K562 (cell line): ENCODE data around the gene SRCIN1. TPM values are rescaled to one million over a fixed set of nuclear protein-coding genes. Genes with fewer than 3 reads are reported as not detected.

Source experiments
- COPS2 ChIP-seq: fragments of 450-650 bp; conservative IDR thresholded peaks from 2 replicates; pipeline ENCODE4 v1.6.1; 2016; ENCODE audit warnings: mild to moderate bottlenecking, moderate library complexity
- CREM ChIP-seq: IDR thresholded peaks from 2 replicates; pipeline ENCODE4 v1.6.1; 2014; ENCODE audit warnings: antibody characterized with exemption, low read depth
- EP300 ChIP-seq: IDR thresholded peaks from 2 replicates; pipeline ENCODE4 v1.6.1; 2012; ENCODE audit warnings: low read length, improper control_type of control experiment
- FOSL1 ChIP-seq: fragments of 200-800 bp; sonication (Bioruptor generic); conservative IDR thresholded peaks from 2 replicates; pipeline ENCODE4 v1.6.1; 2016; ENCODE audit warnings: missing genetic modification characterization, missing compliant biosample characterization
- GATAD2A ChIP-seq: fragments of 450-650 bp; IDR thresholded peaks from 2 replicates; pipeline ENCODE4 v1.6.1; 2017
- HNRNPL ChIP-seq: fragments of 200-400 bp; formaldehyde crosslinking; IDR thresholded peaks from 2 replicates; pipeline ENCODE4 v1.6.1; 2017; ENCODE audit warnings: low read depth, mild to moderate bottlenecking, low read length
- KDM5B ChIP-seq: fragments of 200-600 bp; sonication (generic); IDR thresholded peaks from 2 replicates; pipeline ENCODE4 v1.6.1; 2012; ENCODE audit warnings: low read depth, mild to moderate bottlenecking, moderate library complexity, low read length, control low read depth, inconsistent platforms; ENCODE audit not compliant: insufficient replicate concordance
- KLF13 ChIP-seq: fragments of 450-650 bp; IDR thresholded peaks from 2 replicates; pipeline ENCODE4 v1.6.1; 2016; ENCODE audit warnings: missing genetic modification characterization, low read depth, mild to moderate bottlenecking, missing compliant biosample characterization, moderate library complexity, borderline replicate concordance
- MXI1 ChIP-seq: IDR thresholded peaks from 2 replicates; pipeline ENCODE4 v1.6.1; 2011; ENCODE audit warnings: low read depth, mild to moderate bottlenecking, improper control_type of control experiment, low read length
- NR4A1 ChIP-seq, 2 experiments: fragments of 250-450 bp in 1 of 2; fragments of 450-650 bp in 1 of 2; sonication (Bioruptor Pico) in 1 of 2; IDR thresholded peaks; 2 replicates each; pipeline versions ENCODE4 v1.4.0 to v1.6.1; 2016 to 2020; ENCODE audit warnings: mild to moderate bottlenecking in 2 of 2, missing compliant biosample characterization in 1 of 2, missing genetic modification characterization in 1 of 2, moderate library complexity in 1 of 2
- SNIP1 ChIP-seq: fragments of 450-650 bp; IDR thresholded peaks from 2 replicates; pipeline ENCODE4 v1.7.1; 2017; ENCODE audit warnings: low read depth, mild to moderate bottlenecking
- SP2 ChIP-seq: IDR thresholded peaks from 2 replicates; pipeline ENCODE4 v1.6.1; 2011; ENCODE audit warnings: mild to moderate bottlenecking, low read depth, low read length, moderate library complexity; ENCODE audit not compliant: poor library complexity, severe bottlenecking; ENCODE audit errors: extremely low read depth
- TBL1XR1 ChIP-seq, 2 experiments: IDR thresholded peaks; 2 replicates each; pipeline ENCODE4 v1.6.1; 2012; ENCODE audit warnings: improper control_type of control experiment in 2 of 2, low read length in 2 of 2, mild to moderate bottlenecking in 1 of 2
- TRIM24 ChIP-seq, 2 experiments: fragments of 450-650 bp; IDR thresholded peaks; 2 replicates each; pipeline ENCODE4 v1.6.1; 2016
- polyA plus RNA-seq, 8 experiments: library from polyadenylated mRNA; depleted of rRNA in 4 of 8; stranded (reverse) in 5 of 8; unstranded in 3 of 8; fragments of >200 nt; fragmentation: Nextera tagmentation in 2 of 8; fragmentation: Illumina TruSeq in 1 of 8; extraction: Ambion mirVana in 2 of 8; extraction: Trizol in 1 of 8; gene quantifications; 2 replicates each; pipeline versions ENCODE4 v1.2.1 to v1.2.3, GENCODE V29; 2011 to 2014; ENCODE audit warnings: inconsistent platforms in 1 of 8, missing spikeins in 1 of 8
- total RNA-seq, 7 experiments: library from RNA; depleted of rRNA in 6 of 7; stranded (reverse); fragments of >200 nt in 6 of 7; fragmentation: Illumina TruSeq in 2 of 7; extraction: Trizol in 2 of 7; gene quantifications; 2 replicates each; pipeline versions ENCODE4 v1.2.1 to v1.2.3, GENCODE V29; 2011 to 2021; ENCODE audit warnings: low replicate concordance in 1 of 7
- TF ChIP-seq, protein P1 (sequence below): fragments of 250-450 bp; sonication (Bioruptor Pico); IDR thresholded peaks from 2 replicates; pipeline ENCODE4 v1.4.0; 2020
- TF ChIP-seq, protein P2 (sequence below): sonication (generic); formaldehyde crosslinking; IDR thresholded peaks from 2 replicates; pipeline ENCODE4 v1.8.0; 2022; ENCODE audit warnings: mild to moderate bottlenecking, missing genetic modification reagents
- TF ChIP-seq, protein P3 (sequence below): sonication (generic); formaldehyde crosslinking; IDR thresholded peaks from 2 replicates; pipeline ENCODE4 v1.8.1; 2022; ENCODE audit warnings: missing genetic modification reagents
- TF ChIP-seq, protein P4 (sequence below): fragments of 450-650 bp; formaldehyde crosslinking; IDR thresholded peaks from 2 replicates; pipeline ENCODE4 v1.4.0; 2022; ENCODE audit warnings: missing genetic modification characterization

Gene SRCIN1
- total and polyA plus RNA-seq, 9 of the 15 experiments (the other 6 are each of a cell fraction or from before 2014, with no cell fraction given), result 0.09 to 0.33 (median 0.13) TPM; not detected in 6

DNA sequence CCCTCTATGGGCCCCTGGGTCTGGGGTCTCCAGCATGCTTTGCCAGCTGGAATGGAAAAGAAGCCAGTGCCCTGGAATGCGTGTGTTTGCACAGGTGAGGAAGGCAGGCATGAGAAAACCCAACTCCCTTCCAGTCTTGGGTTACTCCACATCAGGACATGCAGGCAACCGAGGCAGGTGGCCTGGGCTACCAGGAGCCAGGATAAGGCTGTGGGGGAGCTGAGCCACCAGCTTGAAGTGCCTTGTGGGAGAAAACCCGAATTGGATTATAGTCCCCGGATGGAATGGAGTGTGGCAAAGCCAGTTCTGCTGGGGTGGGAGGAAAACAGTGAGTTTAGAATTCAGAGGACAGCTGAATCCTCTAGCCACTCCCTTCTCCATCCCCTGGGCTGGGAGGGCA is 7.2 kb downstream of the SRCIN1 start (continued):
- TF ChIP-seq, protein P1, sequence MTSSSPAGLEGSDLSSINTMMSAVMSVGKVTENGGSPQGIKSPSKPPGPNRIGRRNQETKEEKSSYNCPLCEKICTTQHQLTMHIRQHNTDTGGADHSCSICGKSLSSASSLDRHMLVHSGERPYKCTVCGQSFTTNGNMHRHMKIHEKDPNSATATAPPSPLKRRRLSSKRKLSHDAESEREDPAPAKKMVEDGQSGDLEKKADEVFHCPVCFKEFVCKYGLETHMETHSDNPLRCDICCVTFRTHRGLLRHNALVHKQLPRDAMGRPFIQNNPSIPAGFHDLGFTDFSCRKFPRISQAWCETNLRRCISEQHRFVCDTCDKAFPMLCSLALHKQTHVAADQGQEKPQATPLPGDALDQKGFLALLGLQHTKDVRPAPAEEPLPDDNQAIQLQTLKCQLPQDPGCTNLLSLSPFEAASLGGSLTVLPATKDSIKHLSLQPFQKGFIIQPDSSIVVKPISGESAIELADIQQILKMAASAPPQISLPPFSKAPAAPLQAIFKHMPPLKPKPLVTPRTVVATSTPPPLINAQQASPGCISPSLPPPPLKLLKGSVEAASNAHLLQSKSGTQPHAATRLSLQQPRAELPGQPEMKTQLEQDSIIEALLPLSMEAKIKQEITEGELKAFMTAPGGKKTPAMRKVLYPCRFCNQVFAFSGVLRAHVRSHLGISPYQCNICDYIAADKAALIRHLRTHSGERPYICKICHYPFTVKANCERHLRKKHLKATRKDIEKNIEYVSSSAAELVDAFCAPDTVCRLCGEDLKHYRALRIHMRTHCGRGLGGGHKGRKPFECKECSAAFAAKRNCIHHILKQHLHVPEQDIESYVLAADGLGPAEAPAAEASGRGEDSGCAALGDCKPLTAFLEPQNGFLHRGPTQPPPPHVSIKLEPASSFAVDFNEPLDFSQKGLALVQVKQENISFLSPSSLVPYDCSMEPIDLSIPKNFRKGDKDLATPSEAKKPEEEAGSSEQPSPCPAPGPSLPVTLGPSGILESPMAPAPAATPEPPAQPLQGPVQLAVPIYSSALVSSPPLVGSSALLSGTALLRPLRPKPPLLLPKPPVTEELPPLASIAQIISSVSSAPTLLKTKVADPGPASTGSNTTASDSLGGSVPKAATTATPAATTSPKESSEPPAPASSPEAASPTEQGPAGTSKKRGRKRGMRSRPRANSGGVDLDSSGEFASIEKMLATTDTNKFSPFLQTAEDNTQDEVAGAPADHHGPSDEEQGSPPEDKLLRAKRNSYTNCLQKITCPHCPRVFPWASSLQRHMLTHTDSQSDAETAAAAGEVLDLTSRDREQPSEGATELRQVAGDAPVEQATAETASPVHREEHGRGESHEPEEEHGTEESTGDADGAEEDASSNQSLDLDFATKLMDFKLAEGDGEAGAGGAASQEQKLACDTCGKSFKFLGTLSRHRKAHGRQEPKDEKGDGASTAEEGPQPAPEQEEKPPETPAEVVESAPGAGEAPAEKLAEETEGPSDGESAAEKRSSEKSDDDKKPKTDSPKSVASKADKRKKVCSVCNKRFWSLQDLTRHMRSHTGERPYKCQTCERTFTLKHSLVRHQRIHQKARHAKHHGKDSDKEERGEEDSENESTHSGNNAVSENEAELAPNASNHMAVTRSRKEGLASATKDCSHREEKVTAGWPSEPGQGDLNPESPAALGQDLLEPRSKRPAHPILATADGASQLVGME (CRISPR knock-in tag), result no peak
- TF ChIP-seq FOSL1 (tag) (no peak), SNIP1 (no peak), COPS2 (no peak), CREM (peak; percentile 69), TBL1XR1 (IDR thresholded peaks at IDR 0.05; ENCODE audit: low read length in 2 of 2) (peak in 1 of 2 experiments; percentile 54; a peak in 1 of 4 replicates), NR4A1 (CRISPR knock-in tag; IDR thresholded peaks at IDR 0.05) (no peak), NR4A1 (tag; IDR thresholded peaks at IDR 0.05) (no peak), MXI1 (no peak), HNRNPL (no peak), GATAD2A (0 out of 2 replicates have a peak, but pooled peaks have one; percentile 30), SP2 (no peak), KLF13 (tag) (no peak), TRIM24 (IDR thresholded peaks at IDR 0.05) (0 out of 4 replicates have a peak, but pooled peaks of 1 of the 2 experiments have one; percentile 24), EP300 (no peak), KDM5B (no peak)
- TF ChIP-seq, protein P2, sequence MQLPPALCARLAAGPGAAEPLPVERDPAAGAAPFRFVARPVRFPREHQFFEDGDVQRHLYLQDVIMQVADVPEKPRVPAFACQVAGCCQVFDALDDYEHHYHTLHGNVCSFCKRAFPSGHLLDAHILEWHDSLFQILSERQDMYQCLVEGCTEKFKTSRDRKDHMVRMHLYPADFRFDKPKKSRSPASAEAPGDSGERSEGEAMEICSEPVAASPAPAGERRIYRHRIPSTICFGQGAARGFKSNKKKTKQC, result no peak
- TF ChIP-seq, protein P3, sequence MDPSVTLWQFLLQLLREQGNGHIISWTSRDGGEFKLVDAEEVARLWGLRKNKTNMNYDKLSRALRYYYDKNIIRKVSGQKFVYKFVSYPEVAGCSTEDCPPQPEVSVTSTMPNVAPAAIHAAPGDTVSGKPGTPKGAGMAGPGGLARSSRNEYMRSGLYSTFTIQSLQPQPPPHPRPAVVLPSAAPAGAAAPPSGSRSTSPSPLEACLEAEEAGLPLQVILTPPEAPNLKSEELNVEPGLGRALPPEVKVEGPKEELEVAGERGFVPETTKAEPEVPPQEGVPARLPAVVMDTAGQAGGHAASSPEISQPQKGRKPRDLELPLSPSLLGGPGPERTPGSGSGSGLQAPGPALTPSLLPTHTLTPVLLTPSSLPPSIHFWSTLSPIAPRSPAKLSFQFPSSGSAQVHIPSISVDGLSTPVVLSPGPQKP, result no peak
- TF ChIP-seq, protein P4, sequence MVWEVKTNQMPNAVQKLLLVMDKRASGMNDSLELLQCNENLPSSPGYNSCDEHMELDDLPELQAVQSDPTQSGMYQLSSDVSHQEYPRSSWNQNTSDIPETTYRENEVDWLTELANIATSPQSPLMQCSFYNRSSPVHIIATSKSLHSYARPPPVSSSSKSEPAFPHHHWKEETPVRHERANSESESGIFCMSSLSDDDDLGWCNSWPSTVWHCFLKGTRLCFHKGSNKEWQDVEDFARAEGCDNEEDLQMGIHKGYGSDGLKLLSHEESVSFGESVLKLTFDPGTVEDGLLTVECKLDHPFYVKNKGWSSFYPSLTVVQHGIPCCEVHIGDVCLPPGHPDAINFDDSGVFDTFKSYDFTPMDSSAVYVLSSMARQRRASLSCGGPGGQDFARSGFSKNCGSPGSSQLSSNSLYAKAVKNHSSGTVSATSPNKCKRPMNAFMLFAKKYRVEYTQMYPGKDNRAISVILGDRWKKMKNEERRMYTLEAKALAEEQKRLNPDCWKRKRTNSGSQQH (CRISPR knock-in tag), result no peak
